HG02852 (cell line): Measurements from ENCODE around the gene SUGP2.
"Not testable (repeated sequence)": the region's sequence is repeated elsewhere in the genome, so short reads cannot be mapped to it uniquely, and the experiment has no call there.

Experiments used
- ATAC-seq: cut with Tn5 transposase; IDR thresholded peaks from one replicate; pipeline ENCODE4 v1.9.1; 2021; ENCODE audit warnings: mild to moderate bottlenecking, moderate library complexity; ENCODE audit not compliant: unreplicated experiment

SUGP2 gene

DNA sequence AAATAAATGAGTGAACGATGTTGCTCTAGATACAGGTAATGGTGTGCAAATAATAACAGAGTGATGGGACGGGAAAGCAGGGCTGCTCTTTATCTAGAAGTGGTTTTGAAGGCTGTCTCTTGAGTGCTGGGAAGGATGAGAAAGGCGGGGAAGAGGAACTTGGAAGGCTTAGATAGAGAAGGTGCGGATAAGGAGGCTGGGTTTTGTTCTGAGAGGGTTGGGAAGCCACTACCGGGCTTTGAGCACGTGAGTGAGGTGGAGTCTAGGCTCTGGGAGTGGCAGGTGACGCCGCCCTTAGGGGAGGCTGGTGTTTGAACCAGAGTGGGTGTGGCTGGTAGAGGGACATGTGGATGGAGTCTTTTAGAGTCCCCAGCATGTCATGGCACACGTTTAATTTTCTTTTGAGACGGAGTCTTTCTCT, 897 bp upstream of the SUGP2 start:
- ATAC-seq = no peak

DNA sequence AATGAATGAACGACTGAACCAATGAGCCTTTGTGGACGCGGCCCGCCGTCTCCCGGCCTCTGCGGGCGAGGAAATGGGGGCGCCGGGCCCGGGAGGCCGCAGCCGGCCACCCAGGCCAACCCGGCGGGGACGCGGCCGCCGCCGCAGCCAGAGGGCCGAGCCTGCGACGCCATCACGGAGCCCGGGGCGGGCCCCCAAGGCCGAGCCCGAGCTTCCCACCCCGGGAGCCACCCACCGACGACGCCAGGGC, 216 bp downstream of the SUGP2 start:
- ATAC-seq = no peak

DNA sequence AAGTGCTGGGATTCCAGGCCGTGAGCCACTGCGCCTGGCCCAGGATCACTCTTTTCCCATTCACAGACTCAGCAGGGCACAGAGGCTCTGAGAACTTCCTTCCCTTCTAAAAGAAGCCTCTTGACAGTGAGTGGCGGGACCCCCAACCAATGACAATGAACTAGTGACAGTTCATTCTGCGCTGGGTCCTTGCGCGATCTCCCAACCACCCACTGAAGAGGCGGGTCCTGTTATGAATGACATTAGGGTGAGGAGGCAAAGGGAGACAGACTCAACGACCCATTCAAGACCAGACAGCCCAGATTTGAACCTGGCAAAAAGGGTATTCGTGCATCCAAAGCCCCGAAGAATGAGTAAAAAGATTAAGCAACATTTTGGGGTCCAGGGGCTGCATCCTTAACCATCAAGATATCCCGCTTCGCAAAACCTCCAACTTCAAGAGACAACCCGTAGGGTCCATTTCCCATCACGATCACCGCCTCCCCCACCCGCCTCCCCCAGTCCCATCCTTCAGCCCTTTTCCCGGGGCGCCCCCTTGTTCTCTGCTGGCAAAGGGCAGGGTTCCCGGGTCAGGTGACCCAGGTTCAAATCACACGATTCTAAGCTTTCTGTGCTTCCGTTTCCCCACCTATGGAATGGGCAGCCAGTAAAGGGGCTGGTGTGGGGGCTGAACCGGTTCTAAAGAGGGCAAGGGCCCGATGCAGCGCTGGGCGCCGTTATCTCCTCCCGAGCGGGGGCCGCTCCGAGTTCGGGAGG, 719 bp downstream of the SUGP2 start:
- ATAC-seq = peak; percentile 39

DNA sequence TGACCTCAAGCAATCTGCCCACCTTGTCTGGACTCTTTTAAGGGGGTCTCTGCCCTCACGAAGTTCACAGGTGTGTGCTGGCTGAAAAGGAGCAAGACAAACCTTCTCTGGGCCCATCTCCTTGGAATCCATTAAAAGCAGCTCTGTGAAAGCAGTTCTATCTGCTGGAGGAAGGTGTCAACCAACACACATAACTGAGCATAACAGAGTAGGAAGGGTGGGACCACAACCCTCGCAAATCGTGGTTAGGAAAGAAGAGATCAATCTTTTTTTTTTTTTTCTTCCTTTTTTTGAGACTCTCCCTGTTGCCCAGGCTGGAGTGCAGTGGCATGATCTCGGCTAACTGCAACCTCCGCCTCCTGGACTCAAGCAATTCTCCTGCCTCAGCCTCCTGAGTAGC, 1.4 kb downstream of the SUGP2 start:
- ATAC-seq = no peak

DNA sequence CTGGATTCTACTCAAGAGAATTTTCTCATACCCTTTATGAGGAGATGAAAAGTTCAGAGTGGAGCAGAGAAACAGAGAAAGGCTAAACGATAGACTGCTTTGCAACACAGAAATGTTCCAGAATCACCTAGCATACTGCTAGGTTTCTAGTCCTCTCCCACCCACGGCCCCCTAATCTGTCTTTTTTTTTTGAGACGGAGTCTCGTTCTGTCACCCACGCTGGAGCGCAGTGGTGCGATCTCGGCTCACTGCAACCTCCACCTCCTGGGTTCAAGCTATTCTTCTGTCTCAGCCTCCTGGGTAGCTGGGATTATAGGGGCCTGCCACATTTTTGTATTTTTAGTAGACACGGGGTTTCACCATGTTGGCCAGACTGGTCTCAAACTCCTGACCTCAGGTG, 4.8 kb downstream of the SUGP2 start:
- no peak for ATAC-seq

DNA sequence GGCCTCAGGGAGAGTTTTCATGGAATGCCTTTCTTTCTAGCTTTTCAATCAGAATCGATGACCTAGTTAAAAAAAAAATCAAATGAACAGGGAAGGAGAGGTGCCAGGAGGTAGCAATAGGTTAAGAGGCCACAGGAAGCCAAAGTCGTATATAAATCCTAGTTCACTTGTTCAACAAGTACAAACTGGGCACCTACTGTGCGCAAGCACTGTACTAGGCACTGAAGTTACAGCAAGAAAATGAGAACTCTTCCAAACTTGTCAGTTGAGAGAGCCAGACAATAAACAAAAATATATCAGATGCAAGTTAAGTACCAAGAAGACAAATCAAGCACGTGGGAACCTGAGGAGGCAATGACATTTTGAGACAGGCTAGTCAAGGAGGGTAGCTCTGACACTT, 6.1 kb downstream of the SUGP2 start:
- ATAC-seq = no peak

DNA sequence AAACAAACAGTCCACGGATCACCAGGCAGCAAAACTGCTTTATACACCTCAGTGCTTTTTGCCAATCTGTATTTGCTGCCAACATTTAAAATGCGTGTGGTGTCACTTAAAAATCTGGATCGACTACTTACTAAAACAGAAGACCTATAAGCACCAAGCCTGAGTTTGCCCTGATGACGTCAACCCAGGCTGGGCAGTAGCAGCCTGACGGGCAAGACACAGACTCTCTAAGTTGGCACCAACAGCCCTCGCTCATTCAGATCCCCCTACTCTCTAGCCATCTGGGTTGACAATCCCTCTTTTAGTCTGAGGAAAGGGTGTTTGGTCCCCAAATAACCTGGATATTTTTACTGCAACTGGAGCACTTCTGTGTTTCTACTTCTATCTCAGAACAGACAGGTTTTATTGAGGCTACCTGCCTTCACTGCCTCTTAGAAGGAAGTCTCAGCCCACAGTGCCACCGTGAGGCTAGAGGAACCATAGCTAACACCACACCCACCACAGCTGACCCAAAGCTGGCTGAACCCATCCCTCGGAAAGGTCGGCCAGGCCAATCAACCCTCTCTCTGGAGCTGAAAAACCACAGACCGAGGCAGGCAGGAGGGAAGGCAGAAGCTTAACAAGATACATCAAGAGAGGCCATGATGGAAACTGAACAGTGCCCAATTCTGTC, 6.9 kb downstream of the SUGP2 start:
- no peak for ATAC-seq

DNA sequence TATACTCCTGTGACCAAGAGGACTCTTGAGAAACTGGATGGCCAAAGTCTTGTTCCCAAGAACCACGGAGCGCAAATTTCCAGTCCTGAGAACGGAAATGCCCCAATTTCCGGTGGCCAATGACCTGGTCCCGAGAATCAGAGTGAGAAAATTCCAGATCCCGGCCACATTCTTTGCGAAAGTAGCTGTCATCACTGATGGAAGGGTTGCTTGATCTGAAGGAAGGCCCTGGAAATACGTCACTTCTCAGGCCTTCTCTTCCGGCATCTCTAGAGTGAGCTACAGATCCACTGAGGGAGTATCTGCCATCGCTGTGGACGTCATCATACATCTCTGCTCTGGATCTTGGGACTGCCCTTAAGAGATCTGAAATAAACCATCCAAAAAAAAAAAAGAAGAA, 7.5 kb downstream of the SUGP2 start:
- ATAC-seq = no peak

DNA sequence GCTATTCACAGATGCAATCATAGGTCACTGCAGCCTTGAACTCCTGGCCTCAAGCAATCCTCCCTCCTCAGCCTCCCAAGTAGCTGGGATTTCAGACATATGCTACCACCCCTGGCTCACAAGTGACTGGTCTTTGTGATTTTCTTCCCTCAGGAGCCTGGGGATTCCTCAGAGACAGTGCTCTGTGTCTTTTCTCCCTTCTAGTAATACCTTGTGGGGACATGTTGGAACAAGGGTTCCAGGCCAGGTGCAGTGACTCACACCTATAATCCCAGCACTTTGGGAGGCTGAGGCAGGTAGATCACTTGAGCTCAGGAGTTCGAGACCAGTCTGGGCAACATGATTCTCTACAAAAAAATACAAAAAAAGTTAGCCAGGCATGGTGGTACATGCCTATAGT, 9.9 kb downstream of the SUGP2 start:
- ATAC-seq = not testable (repeated sequence)

DNA sequence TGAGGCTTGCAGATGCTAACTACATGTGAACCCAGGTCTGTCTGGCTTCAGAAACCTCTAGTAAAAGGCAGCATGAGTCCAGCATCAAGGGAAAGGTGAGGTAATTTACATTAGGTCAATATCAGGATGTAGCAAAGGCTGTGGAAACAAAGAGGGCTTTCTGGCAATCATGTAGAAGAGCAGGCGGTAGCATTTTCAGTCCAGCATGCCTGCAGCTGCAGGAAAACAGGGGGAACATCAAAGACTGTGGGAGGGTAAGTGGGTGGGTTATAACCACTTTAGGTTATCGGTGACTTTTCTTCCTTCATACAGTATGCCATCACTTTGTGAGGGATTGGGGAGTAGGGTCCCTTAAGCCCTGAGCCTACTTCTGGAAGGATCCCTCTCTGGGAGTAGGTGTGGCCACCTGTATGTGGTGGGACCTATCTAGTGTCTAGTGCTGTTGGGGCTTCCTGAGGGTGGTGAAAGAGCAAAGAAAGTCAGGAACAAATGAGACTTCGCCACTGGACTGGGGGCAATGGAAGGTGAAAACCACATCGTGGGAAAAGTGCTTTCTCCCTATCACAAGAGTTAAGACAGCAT, 10.8 kb downstream of the SUGP2 start:
- ATAC-seq = no peak

DNA sequence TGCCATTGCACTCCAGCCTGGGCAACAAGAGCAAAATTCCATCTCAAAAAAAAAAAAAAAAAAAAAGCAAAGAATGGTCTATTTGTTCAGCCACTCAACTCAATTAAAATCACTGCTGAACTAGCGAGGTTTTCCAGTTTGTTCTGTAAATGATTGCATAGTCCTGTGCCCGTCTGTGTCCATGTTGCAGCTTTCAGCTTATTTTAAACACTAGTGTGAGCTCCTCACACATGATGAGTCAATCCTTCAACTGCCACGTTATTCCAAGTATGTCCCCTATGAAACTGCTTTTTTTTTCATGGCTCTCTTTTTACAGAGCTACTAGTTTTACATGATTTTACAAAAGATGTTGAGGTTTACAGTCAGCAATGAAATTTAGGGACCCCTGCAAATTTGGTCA, 12.2 kb downstream of the SUGP2 start:
- ATAC-seq = no peak

DNA sequence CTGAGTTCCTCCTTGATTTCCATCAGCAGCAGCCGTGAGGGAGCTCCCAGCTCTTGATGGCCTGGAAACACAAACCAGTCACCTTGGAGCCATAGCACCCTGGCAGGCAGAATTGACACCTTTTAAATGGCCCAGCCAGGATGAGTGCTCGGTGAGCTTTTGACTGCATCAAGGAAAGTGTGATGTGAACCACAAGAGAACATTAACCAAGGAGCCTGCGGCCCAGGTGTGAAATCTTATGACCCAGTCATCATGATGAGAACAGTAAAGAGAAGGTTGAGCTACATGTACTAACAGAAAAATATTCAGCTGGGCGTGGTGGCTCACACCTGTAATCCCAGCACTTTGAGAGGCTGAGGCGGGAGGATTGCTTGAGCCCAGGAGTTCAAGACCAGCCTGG, 22.8 kb downstream of the SUGP2 start:
- ATAC-seq = no peak

DNA sequence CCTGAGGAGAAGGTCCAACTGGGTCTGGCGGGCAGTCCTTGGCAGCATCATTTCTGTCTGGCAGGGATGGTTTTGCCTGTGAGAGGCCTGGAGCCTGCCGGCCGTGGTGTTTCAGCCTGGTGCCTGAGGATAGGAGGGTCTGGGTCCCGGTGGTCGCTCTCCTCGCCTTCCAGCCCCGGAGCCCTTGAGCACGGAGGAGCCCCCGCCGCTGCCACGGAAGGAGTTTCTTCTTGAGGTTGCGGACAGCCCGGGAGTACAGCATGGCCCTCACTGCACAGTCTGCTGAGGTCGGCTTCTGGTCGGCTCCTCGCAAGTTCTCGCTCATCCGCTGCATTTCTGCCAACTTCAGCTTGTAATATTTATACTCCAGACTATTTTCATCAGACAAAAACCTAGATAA, 23.4 kb downstream of the SUGP2 start:
- ATAC-seq = no peak

DNA sequence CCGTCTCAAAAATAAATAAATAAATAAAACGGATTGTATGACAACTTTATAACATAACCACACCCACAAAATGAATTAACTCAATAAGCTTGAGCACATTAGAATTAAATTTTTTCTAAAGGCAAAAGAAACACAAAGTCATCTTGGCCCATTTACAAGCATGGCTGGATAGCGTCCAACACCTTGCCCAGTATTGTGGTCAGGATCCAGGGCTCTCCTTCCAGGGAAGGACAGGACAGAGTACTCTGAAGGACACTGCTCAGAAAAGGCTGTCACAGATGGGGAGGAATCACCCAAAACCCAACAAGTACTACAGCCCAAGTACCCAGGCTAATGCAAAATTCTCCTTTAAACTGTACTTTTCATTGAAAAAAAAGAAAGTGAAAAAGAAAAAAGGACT, 27.1 kb downstream of the SUGP2 start:
- ATAC-seq = no peak

DNA sequence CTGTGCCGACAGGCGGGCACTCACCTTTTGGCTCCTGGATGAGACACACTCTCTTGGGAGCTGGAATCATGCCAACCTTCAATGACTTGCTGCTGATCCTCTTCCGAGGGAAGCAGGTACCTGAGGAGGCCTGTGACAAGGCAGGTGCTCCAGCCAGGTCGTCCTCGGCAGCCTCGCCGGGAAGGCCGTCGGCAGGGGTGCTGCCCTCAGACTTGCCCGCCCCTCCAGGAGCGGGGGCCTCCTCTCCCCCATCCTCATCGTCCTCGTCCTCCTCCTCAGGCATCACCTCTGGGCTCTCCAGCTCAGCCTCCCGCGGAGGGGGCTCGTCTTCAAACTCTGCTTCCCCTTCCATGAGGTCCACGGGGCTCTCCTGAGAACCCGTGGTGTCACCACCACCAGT, 29.2 kb downstream of the SUGP2 start:
- ATAC-seq = no peak

DNA sequence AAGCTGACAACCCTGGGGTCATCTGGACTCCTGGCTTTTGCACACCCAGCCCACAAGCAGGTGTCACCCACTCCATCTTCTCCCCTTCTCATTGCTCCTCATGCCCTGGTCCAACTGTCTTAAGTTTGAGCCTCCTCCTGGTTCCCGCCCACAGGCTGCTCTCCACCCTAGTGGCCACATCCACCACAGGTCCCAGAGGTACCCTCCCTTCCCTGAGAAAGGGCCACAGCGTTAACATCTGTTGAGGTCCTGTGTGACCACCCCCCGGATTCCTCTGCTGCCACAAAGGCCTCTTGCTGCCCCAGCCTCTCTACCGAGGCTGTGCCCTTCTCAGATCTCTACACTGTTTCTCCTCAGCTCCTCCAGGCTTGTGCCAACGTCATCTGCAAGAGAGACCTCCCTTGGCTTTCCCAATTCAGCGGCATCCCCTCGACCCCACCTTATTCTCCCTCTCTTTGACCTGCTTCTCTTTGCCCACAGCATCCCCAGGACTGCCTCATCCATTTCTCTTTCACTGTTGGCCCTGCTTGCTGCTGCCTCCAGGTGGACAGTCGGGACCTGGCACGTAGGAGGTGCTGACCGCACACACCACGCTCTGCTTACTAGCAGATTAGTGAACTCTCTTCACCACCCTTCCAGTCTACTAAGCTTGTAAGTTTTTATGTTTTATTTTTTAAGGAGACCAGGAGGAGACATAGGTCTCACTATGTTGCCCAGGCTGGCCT, 33.3 kb downstream of the SUGP2 start:
- no peak for ATAC-seq

DNA sequence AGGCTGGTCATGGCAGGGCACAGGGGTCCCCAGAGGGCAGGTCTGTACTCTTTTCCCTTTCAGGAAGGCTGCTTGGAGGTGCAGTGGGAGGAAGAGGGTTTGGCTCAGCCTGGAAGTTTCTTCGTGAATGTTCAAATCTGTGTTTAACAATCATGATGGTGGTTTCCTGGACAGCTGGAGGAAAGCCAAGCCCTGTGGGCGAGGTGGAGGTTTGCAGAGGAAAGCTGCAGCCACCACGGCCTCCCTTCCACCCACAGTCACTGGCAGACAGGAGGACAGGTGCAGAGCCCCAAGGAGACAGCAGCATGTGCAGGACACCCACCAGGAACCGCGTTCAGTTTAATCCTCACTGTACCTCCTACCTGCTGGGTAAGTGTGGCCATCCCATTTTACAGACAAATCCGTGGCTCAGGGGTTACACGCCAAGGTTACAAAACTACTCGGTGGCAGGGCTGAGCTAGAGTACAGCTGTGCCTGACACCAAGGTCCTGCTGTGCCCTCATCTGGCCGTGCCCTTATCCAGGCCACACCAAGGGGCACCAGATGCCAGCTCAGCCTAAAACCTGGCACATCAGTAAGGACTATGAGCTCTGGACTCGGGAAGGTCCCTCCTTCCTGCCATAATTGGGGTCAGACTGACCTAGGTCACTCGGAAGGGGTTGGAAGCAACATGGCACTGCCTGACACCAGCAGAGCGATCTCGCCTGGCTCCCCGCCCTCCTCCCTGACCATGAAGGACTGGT, 34.1 kb downstream of the SUGP2 start:
- ATAC-seq = no peak

DNA sequence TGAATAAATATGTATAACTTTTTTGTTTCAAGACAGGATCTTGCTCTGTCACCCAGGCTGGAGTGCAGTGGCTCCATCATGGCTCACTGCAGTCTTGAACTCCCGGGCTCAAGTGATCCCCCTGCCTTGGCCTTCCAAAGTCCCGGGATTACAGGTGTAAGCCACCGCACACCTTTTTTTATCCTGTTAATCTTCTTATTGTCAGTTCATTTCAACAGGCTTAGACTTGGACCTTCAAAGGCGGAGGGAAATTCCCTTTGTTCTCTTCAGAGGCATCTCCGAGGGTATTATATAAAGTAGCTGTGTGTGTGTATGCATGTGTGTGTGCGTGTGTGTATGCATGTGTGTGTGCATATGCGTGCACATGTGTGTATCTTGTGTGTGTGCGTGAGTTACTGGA, 35.0 kb downstream of the SUGP2 start:
- ATAC-seq = no peak

DNA sequence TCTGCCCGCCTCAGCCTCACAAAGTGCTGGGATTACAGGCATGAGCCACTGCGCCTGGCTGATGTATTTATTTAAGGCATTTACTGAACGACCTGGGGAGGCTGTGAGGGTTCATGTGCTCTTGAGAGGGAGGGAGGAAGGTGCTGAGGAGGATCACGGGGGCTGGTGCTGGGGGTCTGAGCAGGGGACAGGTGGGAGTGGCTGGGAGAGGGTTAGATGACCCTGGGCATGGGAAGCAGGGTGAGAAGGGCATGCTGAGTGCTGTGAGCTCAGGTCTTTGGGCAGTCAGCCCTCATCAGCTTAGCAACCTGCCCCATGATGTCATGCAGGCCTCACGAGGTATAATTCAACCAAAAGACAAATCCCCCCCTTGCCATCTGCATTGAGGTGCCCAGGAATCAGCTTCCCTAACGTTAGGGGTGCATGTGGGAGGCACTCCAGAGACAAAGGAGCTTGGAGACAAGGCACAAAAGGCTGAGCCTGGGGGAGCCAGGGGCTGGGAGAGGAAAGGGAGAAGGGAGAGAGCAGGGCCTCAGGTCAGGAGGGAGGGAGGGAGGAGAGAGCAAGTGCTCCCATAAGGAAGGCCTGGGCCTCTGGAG, 36.4 kb downstream of the SUGP2 start:
- no peak for ATAC-seq

DNA sequence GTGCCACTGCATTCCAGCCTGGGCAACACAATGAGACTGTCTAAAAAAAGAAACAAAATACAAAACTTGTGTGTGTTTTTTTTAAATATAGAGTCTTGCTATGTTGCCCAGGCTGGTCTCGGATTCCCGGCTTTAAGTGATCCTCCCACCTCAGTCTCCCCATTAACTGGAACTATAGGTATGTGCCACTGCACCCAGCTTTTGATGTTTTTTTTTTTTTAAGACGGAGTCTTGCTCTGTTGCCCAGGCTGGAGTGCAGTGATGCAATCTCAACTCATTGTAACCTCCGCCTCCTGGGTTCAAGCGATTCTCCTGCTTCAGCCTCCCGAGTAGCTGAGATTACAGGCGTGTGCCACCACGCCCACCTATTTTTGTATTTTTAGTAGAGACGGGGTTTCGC, 37.0 kb downstream of the SUGP2 start:
- no peak for ATAC-seq

DNA sequence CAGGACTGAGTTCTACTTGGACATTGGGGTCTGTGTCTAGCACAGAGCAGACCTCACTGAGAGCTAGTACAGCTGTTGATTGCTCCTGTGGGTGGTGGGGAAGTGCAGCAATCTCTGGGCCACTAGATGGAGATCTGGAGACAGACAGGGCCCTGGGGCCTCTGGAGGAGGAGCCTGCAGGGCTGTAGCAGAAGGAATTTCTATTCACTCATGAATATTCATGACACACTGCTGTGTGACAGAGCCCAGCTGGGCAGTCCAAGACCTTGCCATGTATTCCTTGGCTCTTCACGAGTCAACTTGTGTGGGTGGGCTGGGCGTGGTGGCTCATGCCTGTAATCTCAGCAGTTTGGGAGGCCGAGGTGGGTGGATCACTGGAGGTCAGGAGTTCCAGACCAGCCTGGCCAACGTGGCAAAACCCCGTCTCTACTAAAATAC, 37.5 kb downstream of the SUGP2 start:
- ATAC-seq = no peak
